HEK293 (cell line): ENCODE data around the gene KLHL7.

ENCODE experiments used
- CTCF ChIP-seq: fragments of 450-650 bp; formaldehyde crosslinking; IDR thresholded peaks from 2 replicates; pipeline ENCODE4 v1.5.1; 2016; ENCODE audit warnings: missing biosample characterization, missing genetic modification characterization
- MZF1 ChIP-seq: fragments of 450-650 bp; formaldehyde crosslinking; IDR thresholded peaks from 2 replicates; pipeline ENCODE4 v1.5.1; 2017; ENCODE audit warnings: missing biosample characterization, missing genetic modification characterization, borderline replicate concordance
- ZNF184 ChIP-seq: fragments of 450-650 bp; IDR thresholded peaks from 2 replicates; pipeline ENCODE4 v1.5.1; 2018; ENCODE audit warnings: missing biosample characterization, mild to moderate bottlenecking, missing genetic modification characterization
- ZNF335 ChIP-seq: fragments of 450-650 bp; formaldehyde crosslinking; conservative IDR thresholded peaks from 2 replicates; pipeline ENCODE4 v1.5.1; 2016; ENCODE audit warnings: missing biosample characterization, missing genetic modification characterization
- ZNF701 ChIP-seq: fragments of 450-650 bp; formaldehyde crosslinking; IDR thresholded peaks from 2 replicates; pipeline ENCODE4 v1.5.1; 2016; ENCODE audit warnings: missing biosample characterization, missing genetic modification characterization
- ZXDB ChIP-seq: fragments of 450-650 bp; formaldehyde crosslinking; IDR thresholded peaks from 2 replicates; pipeline ENCODE4 v1.5.1; 2016; ENCODE audit warnings: missing biosample characterization, missing genetic modification characterization

DNA sequence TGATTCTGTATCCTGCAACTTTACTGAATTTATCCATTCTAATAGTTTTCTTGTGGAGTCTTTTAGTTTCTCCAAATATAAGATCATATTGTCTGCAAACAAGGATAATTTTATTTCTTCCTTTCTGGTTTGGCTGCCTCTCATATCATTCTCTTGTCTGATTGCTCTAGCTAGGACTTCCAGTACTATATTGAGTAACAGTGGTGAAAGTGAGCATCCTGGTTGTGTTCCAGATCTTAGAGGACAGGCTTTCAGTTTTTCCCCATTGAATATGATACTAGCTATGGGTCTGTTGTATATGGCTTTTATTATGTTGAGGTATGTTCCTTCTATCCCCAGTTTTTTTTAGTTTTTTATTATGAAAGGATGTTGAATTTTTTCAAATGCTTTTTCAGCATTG, 28.2 kb downstream of the KLHL7 start:
- TF ChIP-seq ZNF701 (tag by site-specific recombination) (no peak), MZF1 (no peak), ZXDB (tag by site-specific recombination) (no peak), ZNF184 (tag by site-specific recombination) (no peak), ZNF335 (tag by site-specific recombination) (no peak), CTCF (tag by site-specific recombination) (no peak)
